MM.1S (cell line): Measurements from ENCODE around the gene SPATS2.

ENCODE experiments used
- DNase-seq: peaks from one replicate; pipeline ENCODE4 v3.0.0-alpha.2; 2015
- H2AFZ ChIP-seq: fragments of 300-600 bp; sonication (generic); 2 replicates; pipeline ENCODE4 v1.6.0; 2016; ENCODE audit warnings: antibody characterized with exemption, low read length
- H3F3A ChIP-seq: fragments of 300-600 bp; sonication (generic); 2 replicates; pipeline ENCODE4 v1.6.1; 2016; ENCODE audit warnings: mild to moderate bottlenecking, antibody characterized with exemption, low read length, moderate library complexity, mixed read lengths; ENCODE audit not compliant: insufficient read depth
- H3K27ac ChIP-seq: fragments of 300-600 bp; sonication (generic); 2 replicates; pipeline ENCODE4 v1.5.1; 2016; ENCODE audit warnings: mild to moderate bottlenecking, low read length
- H3K27me3 ChIP-seq: fragments of 300-600 bp; sonication (generic); replicated peaks from 2 replicates; pipeline ENCODE4 v1.6.0; 2016; ENCODE audit warnings: low read length; ENCODE audit not compliant: insufficient read depth
- H3K36me3 ChIP-seq: fragments of 300-600 bp; sonication (generic); replicated peaks from 2 replicates; pipeline ENCODE4 v1.6.1; 2016; ENCODE audit warnings: mild to moderate bottlenecking, low read length, mixed read lengths; ENCODE audit not compliant: insufficient read depth
- H3K4me1 ChIP-seq: fragments of 300-600 bp; sonication (generic); 2 replicates; pipeline ENCODE4 v1.6.1; 2016; ENCODE audit warnings: low read length, mixed read lengths
- H3K4me2 ChIP-seq: fragments of 300-600 bp; sonication (generic); 2 replicates; pipeline ENCODE4 v1.6.0; 2016; ENCODE audit warnings: low read depth, low read length
- H3K4me3 ChIP-seq: fragments of 300-600 bp; sonication (generic); 2 replicates; pipeline ENCODE4 v1.5.1; 2016; ENCODE audit warnings: low read length, mixed read lengths
- H3K79me2 ChIP-seq: fragments of 300-600 bp; sonication (generic); 2 replicates; pipeline ENCODE4 v1.6.1; 2016; ENCODE audit warnings: mixed run types, low read length, mixed read lengths
- H3K9ac ChIP-seq: fragments of 300-600 bp; sonication (generic); 2 replicates; pipeline ENCODE4 v1.6.1; 2016; ENCODE audit warnings: low read length, mixed read lengths
- H3K9me2 ChIP-seq: fragments of 300-600 bp; sonication (generic); replicated peaks from 2 replicates; pipeline ENCODE4 v1.6.1; 2016; ENCODE audit warnings: mild to moderate bottlenecking, low read length, mixed read lengths; ENCODE audit not compliant: insufficient read depth
- H3K9me3 ChIP-seq: fragments of 300-600 bp; sonication (generic); replicated peaks from 2 replicates; pipeline ENCODE4 v1.6.1; 2016; ENCODE audit warnings: mild to moderate bottlenecking, low read length, mixed read lengths; ENCODE audit not compliant: insufficient read depth
- H4K20me1 ChIP-seq: fragments of 300-600 bp; sonication (generic); 2 replicates; pipeline ENCODE4 v1.6.1; 2016; ENCODE audit warnings: mild to moderate bottlenecking, low read length, moderate library complexity, mixed read lengths; ENCODE audit not compliant: insufficient read depth
- CTCF ChIP-seq: fragments of 300-600 bp; sonication (generic); IDR thresholded peaks from 2 replicates; pipeline ENCODE4 v1.5.1; 2016; ENCODE audit warnings: antibody characterized with exemption, low read length, mixed read lengths
- EZH2 ChIP-seq: fragments of 300-600 bp; sonication (generic); optimal IDR thresholded peaks from 2 replicates; pipeline ENCODE3; 2017; ENCODE audit warnings: low read depth, mild to moderate bottlenecking, antibody characterized with exemption, low read length, mixed read lengths
- EZH2phosphoT487 ChIP-seq: fragments of 300-600 bp; sonication (generic); IDR thresholded peaks from 2 replicates; pipeline ENCODE4 v1.6.1; 2018; ENCODE audit warnings: antibody characterized with exemption, low read length

SPATS2 gene

DNA sequence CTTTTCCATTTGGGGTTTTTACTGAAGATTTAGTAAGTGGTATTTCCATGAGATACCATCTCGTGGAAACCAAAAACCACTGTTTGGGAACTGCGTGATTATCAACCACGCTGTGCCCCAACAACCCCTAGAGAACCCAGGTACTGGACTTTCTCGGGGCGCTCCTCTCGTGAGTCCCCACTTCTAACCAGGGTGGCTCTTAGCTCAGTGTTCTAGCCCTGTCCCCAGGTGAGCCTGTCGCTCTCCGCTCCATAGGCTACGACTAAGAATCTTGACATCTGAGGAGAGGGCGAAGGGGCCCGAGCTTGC is 200.0 kb downstream of the SPATS2 start:
- Histone ChIP-seq H3K9me3 (no peaks in the 10 kb centered on the region), H3K79me2 (peaks cover 47% of the 10 kb centered on the region), H3F3A (no peaks in the 10 kb centered on the region), H3K9me2 (no peaks in the 10 kb centered on the region), H3K4me3 (peak overlapping the region; percentile 96), H3K4me2 (peak overlapping the region; percentile 86), H3K4me1 (peaks cover 4% of the 10 kb centered on the region; the same call in 1 of the 2 replicates), H2AFZ (peak overlapping the region; percentile 96), H3K9ac (peak overlapping the region; percentile 86), H3K27ac (no peak overlapping the region), H3K27me3 (no peaks in the 10 kb centered on the region), H3K36me3 (peaks cover under 1% of the 10 kb centered on the region; the same call in 1 of the 2 replicates), H4K20me1 (no peaks in the 10 kb centered on the region)
- TF ChIP-seq EZH2 (no peak), CTCF (no peak), EZH2phosphoT487 (no peak)
- DNase-seq, result no peak

GRCh38 chr12:49567611-49568441 is 200.6 kb downstream of the SPATS2 start, which contains the start of gene MCRS1:
Gene MCRS1 (minus strand): TSS chr12:49568142. CDS start chr12:49566731, 1,411 bp downstream.
- Histone ChIP-seq H3K9me3 (no peaks in the 10 kb centered on the region), H3K27me3 (no peaks in the 10 kb centered on the region), H4K20me1 (no peaks in the 10 kb centered on the region), H3K27ac (peak within 1 kb of the TSS; percentile 59; the same call in 1 of the 2 replicates), H3K4me3 (peak within 1 kb of the TSS; percentile 96), H3K9ac (peak within 1 kb of the TSS; percentile 86), H3K79me2 (peaks cover 47% of the 10 kb centered on the region), H3K4me1 (peaks cover 4% of the 10 kb centered on the region; the same call in 1 of the 2 replicates), H3K9me2 (no peaks in the 10 kb centered on the region), H3F3A (no peaks in the 10 kb centered on the region), H3K36me3 (no peaks in the 10 kb centered on the region), H2AFZ (peak within 1 kb of the TSS; percentile 96), H3K4me2 (peak within 1 kb of the TSS; percentile 86)
- TF ChIP-seq EZH2, result no peak
- TF ChIP-seq EZH2phosphoT487, result no peak
- no peak for TF ChIP-seq CTCF
- DNase-seq, result peak; percentile 97

- peak; percentile 51 for DNase-seq
- H3K4me3 ChIP-seq, result peak overlapping the region; percentile 96
These were observed 201.3 kb downstream of the SPATS2 start for GRCh38 chr12:49568442-49569162.

More at GRCh38 chr12:49568442-49569162, 201.3 kb downstream of the SPATS2 start:
- H3K27me3 ChIP-seq, result no peaks in the 10 kb centered on the region
- H3F3A ChIP-seq, result no peaks in the 10 kb centered on the region
- H3K4me1 ChIP-seq, result peaks cover 4% of the 10 kb centered on the region; the same call in 1 of the 2 replicates
- no peaks in the 10 kb centered on the region for H4K20me1 ChIP-seq
- H3K27ac ChIP-seq, result no peak overlapping the region; the same call in 1 of the 2 replicates
- peak overlapping the region; percentile 86 for H3K4me2 ChIP-seq
- peaks cover 47% of the 10 kb centered on the region for H3K79me2 ChIP-seq
- no peaks in the 10 kb centered on the region for H3K9me2 ChIP-seq
- no peaks in the 10 kb centered on the region for H3K9me3 ChIP-seq
- peak overlapping the region; percentile 96 for H2AFZ ChIP-seq
- TF ChIP-seq CTCF (no peak), EZH2 (no peak), EZH2phosphoT487 (no peak)
- no peaks in the 10 kb centered on the region for H3K36me3 ChIP-seq
- H3K9ac ChIP-seq, result peak overlapping the region; percentile 86
